Activated T-helper 2 cell treated with anti-CD3 and anti-CD28 coated beads, Interferon-gamma antibody, Interleukin-2, Interleukin-4, amounts not matched to agents 10 μg/mL and 5 μg/mL and 100 μg/mL, durations not matched to agents 14 hours and 24 hours and 36 hours (primary cell): ENCODE results near the gene RAMP1. TPM values are rescaled to one million over a fixed set of nuclear protein-coding genes. Genes with fewer than 3 reads are reported as not detected.
A peak's percentile ranks its signal among the peaks of the same experiment; 100 is the strongest.

ENCODE experiments used
- DNase-seq: peaks from one replicate; pipeline ENCODE4 v3.0.0; 2021; ENCODE audit warnings: low spot score
- H3K27ac Mint-ChIP-seq: one replicate; pipeline ENCODE4 v1.8.0; 2021; ENCODE audit warnings: mixed read lengths
- H3K27me3 Mint-ChIP-seq: one replicate; pipeline ENCODE4 v1.8.0; 2021; ENCODE audit warnings: low read depth, mixed read lengths
- H3K36me3 Mint-ChIP-seq: one replicate; pipeline ENCODE4 v1.8.0; 2021; ENCODE audit warnings: low read depth, mixed read lengths
- H3K4me1 Mint-ChIP-seq: one replicate; pipeline ENCODE4 v1.8.0; 2021; ENCODE audit warnings: low read depth, mixed read lengths
- H3K4me3 Mint-ChIP-seq: one replicate; pipeline ENCODE4 v1.8.0; 2021; ENCODE audit warnings: low read depth, mild to moderate bottlenecking, moderate library complexity, mixed read lengths
- H3K9me3 Mint-ChIP-seq: one replicate; pipeline ENCODE4 v1.8.0; 2021; ENCODE audit warnings: mixed read lengths
- intact Hi-C: fragments of 100-400 bp; cut with micrococcal nuclease; formaldehyde crosslinking; loops from one replicate; pipeline ENCODE4 v1.15.1; 2023
- total RNA-seq: library from RNA; stranded (reverse); gene quantifications from 2 replicates; pipeline ENCODE4 v1.2.3, GENCODE V29; 2022

The RAMP1 gene
- total RNA-seq, 1 donor from 2014 or later: 13.1 TPM

DNA sequence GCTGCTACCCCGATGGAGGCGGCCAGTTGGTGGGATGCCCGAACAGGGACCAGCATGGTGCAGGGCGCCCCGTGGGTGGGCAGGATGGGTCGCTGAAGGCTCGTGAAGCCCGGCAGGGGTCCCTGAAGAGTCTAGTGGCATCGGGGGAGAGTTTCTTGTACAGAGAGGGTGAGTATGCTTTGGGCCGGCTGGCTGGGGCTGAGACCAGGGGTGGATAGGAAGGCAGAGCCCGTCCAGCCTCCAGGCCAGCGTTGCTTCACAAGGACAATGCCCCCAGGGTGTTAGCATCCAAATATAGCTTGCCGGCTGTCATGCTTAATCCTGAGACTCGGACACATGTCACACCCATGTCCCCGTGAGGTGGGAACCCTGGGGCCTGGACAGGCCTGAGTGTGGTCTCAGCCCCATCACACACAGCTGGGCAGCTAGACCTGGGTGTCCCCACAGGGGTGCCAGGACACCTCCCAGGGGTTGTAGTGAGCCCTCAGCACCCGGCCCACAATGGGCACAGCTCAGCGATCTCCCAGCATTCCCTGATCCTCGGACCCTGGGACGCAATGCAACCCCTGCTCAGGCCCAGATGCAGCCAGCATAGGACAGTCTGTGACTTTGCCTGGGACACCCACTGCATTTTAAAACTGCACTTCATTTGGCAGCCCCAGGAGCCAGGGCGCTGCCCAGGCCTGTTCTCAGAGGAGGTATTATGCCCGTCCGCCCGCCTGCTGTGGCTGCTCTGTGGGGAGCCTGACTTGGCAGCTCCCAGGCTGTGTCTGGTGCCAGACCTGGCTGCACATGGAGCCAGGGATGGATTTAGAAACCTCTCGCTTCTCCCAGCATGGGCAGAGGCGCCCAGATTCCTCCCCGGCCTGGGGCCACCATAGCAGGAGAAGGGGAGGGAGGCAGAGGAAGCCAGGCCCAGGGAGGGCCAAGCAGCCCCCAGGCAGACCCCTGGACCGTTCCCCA lies 36.4 kb downstream of the RAMP1 start:
- H3K9me3 Mint-ChIP-seq: no peaks in the 10 kb centered on the region
- DNase-seq: no peak
- intact Hi-C loops: loop anchor here (5.0 kb wide), 1 partner anchor 111 kb away; no protein-coding TSS in a partner anchor
- no peak overlapping the region for H3K27ac Mint-ChIP-seq
- H3K4me1 Mint-ChIP-seq: peaks cover 41% of the 10 kb centered on the region
- H3K36me3 Mint-ChIP-seq: no peaks in the 10 kb centered on the region
- H3K4me3 Mint-ChIP-seq: no peak overlapping the region
- no peaks in the 10 kb centered on the region for H3K27me3 Mint-ChIP-seq

DNA sequence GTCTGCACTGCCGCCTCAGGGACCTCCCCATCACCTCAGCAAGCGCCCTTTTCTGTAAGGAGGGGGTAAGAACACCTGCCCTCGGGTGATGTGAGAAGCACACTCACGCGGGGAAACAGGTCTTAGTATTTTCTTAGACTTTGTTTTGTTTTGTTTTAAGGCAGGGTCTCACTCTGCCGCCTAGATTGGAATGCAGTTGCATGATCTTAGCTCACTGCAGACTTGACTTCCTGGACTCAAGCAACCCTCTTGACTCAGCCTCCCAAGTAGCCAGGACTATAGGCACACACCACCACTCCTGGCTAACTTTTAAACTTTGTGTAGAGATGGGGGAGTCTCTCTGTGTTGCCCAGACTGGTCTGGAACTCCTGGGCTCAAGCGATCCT lies 37.1 kb downstream of the RAMP1 start:
- H3K36me3 Mint-ChIP-seq: peaks cover 3% of the 10 kb centered on the region
- no peaks in the 10 kb centered on the region for H3K9me3 Mint-ChIP-seq
- DNase-seq: no peak
- intact Hi-C loops: loop anchor here (5.0 kb wide), 1 partner anchor 111 kb away; no protein-coding TSS in a partner anchor
- H3K4me3 Mint-ChIP-seq: no peak overlapping the region
- peaks cover 47% of the 10 kb centered on the region for H3K4me1 Mint-ChIP-seq
- H3K27ac Mint-ChIP-seq: no peak overlapping the region
- H3K27me3 Mint-ChIP-seq: no peaks in the 10 kb centered on the region

DNA sequence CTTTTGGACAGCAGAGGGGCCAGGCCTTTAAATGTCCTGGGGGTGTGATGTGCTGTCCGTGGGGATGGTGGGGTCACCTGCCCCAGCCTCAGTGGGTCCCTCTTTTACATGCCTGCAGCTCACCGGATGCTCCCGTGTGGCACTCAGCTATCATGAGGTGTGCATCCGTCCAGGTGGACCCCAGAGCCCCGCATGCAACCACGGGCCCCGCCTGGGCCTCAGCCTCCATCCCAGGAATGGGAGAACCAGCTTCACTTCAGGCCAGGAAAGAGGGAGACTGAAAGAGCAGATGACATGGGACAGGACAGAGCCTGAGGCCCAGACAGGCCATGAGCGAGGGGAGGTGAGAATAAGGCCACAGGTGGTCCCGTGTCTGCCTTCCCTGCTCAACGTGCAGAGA lies 37.5 kb downstream of the RAMP1 start:
- H3K27ac Mint-ChIP-seq: no peak overlapping the region
- H3K9me3 Mint-ChIP-seq: no peaks in the 10 kb centered on the region
- H3K4me3 Mint-ChIP-seq: no peak overlapping the region
- no peak for DNase-seq
- H3K4me1 Mint-ChIP-seq: peaks cover 50% of the 10 kb centered on the region
- no peaks in the 10 kb centered on the region for H3K27me3 Mint-ChIP-seq
- intact Hi-C loops: loop anchor here (5.0 kb wide), 1 partner anchor 110 kb away; no protein-coding TSS in a partner anchor
- H3K36me3 Mint-ChIP-seq: peaks cover 3% of the 10 kb centered on the region

DNA sequence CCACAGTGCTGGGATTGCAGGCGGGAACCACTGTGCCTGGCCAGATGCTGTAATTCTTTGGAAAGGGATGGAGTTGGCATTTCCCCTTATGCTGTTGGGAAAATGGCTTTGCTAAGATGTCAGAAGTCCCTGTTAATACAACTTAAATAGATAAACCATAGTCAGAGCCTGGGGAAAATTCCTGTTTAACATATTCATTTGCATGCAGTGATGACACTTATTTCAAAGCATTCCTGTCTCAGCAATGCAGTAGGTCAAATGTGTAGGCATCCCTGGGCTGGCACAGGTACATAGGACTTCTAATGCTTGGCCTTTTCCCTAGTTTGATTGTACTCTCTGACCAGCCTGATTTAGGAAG lies 38.6 kb downstream of the RAMP1 start:
- Mint-ChIP-seq H3K9me3 (no peaks in the 10 kb centered on the region), H3K27me3 (no peaks in the 10 kb centered on the region), H3K27ac (peak overlapping the region; percentile 92), H3K4me1 (peaks cover 42% of the 10 kb centered on the region), H3K4me3 (no peak overlapping the region), H3K36me3 (peaks cover 3% of the 10 kb centered on the region)
- DNase-seq: no peak
- intact Hi-C loops: loop anchor here (2.0 to 5.0 kb wide), 3 partner anchors 39 to 109 kb away; partner anchors contain the start of genes RAMP1 and UBE2F

DNA sequence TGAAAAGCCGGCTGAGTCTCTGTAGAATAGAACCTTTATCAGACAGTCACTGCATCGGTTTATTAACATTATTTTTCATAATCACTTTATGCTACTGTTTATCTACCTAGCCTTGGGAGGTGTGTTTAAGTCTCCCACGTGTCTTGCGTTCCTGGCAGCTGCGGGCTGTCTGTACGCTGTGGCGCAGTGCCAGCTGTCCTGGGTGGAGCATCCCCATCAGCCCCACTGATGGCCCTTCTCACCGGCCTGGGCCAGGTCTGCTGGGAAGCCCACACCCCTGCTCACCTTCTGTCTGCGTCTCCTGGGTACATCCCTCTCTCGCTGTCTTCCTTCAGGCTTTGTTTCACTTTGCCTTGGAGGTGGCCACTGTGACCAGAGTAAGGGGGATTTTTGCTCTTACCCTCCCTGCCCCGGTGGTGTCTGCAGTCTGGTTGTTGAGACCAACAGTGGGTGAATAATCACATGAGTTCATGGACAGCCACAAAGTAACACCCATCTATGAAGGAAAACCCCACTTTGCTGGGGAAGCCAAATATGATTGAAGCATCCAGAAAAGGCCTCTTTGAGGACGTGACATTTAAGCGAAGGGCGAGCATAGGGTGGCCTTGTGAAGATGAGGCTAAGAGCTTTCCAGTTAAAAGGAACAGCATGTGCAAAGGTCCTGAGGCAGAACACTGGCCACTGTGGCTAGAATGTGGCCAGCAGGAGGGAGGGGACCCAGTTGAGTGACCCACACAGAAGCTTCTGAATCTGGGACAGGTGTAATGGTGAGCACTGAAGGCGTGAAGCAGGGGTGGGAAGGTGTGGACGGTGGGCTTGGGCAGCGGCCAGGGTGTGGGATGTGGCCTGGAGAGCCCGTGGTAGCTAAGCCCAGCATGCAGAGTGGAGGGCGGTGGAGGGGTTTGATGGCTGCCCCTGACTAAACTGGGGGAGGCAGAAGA lies 41.7 kb downstream of the RAMP1 start:
- Mint-ChIP-seq H3K4me1 (peaks cover 48% of the 10 kb centered on the region), H3K36me3 (peaks cover 8% of the 10 kb centered on the region), H3K9me3 (no peaks in the 10 kb centered on the region), H3K4me3 (peak overlapping the region; percentile 24), H3K27ac (peak overlapping the region; percentile 88), H3K27me3 (no peaks in the 10 kb centered on the region)
- no peak for DNase-seq
- intact Hi-C loops: no loop called here

DNA sequence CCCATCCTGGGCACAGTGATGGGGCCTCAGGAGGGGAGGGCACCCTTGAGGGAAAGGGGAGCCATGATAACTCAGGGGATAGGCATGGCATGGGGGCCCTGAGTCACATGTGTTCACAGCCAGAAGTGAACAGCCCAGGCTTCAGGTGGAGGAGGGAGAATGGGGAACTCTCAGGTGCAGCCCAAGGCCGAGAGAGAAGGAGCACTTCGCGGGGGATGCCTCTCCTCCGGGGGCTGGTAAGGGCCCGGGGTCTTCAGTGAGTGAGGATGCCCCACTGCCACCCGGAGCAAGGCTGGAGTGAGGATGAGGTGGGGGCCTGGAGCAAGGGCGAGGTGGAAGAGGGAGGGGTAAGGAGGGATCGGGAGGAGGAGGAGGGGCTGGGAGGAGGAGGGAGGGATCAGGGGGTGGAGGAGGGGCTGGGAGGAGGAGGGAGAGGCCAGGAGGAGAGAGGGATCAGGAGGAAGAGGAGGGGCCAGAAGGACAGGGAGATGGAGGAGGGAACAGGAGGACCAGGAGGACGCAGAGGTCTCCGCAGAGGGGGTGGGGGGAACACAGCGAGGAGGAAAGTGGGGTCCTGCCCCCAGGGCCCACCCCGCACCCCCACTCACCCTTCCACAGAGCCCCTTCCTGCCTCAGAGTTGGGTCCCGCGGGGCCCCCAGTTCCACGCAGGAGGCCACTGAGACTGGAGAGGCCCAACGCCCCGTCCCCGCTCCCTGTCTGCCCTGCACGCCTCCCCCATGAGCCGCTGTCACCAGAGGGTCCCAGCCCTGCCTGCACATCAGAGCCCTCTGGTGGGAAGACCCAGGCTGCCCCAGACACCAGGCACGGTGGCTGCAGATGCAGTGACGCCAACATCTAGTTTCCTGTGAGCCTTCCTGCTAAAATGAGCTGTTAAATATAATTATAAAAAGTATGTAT lies 42.8 kb downstream of the RAMP1 start:
- Mint-ChIP-seq H3K4me1 (peaks cover 51% of the 10 kb centered on the region), H3K9me3 (peaks cover 7% of the 10 kb centered on the region), H3K27me3 (no peaks in the 10 kb centered on the region), H3K36me3 (peaks cover 13% of the 10 kb centered on the region), H3K4me3 (no peak overlapping the region), H3K27ac (peak overlapping the region; percentile 88)
- intact Hi-C loops: no loop called here
- DNase-seq: no peak

DNA sequence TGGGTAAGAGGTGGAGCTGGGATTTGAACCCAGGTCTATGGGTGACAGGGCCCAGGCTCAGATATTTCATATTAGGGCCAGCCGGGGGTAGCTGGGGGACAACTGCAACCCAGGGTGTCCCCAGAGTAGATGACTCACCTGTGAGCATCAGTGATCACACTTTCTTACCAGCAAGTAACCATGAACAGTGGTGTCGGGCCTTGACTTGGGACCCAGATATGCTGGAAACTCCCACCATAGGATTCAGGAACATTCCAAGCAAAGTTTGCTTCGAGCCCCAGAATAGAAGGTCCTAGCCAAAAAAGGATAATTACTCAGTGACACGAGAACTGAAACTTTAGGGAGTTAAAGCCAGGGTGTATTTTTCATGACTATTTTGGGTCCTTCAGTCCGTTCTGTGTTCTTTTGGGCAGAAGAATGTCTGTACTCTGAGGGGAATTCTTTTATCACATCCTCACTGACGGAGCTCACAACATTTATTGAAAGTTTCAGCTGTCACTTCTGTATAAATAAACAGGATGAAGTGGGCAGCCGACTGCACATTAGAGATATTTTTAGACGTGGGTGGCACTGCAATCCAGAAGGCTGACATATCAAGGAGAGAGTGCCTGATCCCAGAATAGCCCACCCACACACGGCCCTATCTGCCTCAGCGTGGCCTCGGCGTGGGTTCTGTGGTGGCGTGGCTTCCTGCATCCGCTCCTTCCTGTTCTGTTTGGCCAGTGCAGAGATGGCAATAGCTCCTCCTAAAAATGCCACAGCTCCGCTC lies 45.6 kb downstream of the RAMP1 start:
- no peak for DNase-seq
- Mint-ChIP-seq H3K27me3 (no peaks in the 10 kb centered on the region), H3K4me1 (peaks cover 31% of the 10 kb centered on the region), H3K36me3 (peaks cover 18% of the 10 kb centered on the region), H3K27ac (peak overlapping the region; percentile 90), H3K9me3 (peaks cover 17% of the 10 kb centered on the region), H3K4me3 (no peak overlapping the region)
- intact Hi-C loops: loop anchor here (2.0 kb wide), 2 partner anchors 28 to 156 kb away; partner anchors contain the start of gene SCLY

DNA sequence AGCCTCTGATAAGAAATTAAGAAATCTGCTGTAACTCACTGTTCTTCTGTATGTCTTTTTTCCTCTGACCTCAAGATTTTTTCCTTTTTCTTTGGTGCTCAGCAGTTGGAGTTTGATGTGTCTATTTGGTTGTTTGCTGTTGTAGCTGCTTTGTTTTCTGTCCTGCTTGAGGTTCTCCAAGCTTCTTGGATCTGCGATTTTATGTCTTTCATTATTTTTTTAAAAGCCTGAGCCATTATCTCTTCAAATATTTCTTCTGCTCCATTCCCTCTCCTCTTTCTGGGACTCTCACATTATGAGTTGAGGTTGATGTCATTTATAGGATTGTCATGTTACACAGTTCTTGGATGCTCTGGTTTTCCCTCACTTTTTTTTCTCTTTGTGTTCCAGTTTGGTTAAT lies 47.7 kb downstream of the RAMP1 start:
- Mint-ChIP-seq H3K9me3 (peaks cover 26% of the 10 kb centered on the region), H3K36me3 (peaks cover 15% of the 10 kb centered on the region), H3K27me3 (no peaks in the 10 kb centered on the region), H3K4me3 (no peak overlapping the region), H3K27ac (peak overlapping the region; percentile 71), H3K4me1 (peaks cover 20% of the 10 kb centered on the region)
- no peak for DNase-seq
- intact Hi-C loops: no loop called here

DNA sequence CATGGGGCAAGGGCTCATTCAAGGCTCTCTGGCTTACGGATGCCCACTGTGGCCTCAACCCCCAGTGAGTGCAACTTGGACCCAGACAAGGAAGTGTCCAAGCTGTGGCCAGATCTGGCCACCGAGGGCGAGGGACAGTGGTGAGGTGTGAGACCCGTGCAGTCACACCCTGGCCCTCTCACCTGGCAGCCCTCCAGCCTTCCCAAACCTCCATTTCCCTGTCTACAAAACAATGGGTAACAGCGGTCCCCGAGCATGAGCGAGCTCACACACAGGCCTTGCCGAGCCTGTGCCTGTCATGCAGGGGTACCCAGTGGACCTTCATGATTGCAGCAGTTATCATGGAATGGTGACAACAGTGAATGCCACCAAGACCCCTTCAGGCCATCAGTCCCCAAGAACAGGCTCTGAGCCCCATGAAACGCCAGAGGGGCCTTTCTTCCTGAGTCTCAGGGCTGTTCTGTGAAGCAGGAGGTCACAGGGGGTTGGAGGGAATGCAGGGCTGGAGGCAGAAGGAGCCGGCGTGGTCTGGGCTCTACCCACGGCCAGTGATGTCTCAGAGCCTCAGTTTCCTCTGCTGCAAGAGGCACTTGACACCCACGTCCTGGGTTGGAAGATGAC lies 49.8 kb downstream of the RAMP1 start:
- Mint-ChIP-seq H3K9me3 (peaks cover 26% of the 10 kb centered on the region), H3K4me3 (no peak overlapping the region), H3K27ac (no peak overlapping the region), H3K27me3 (no peaks in the 10 kb centered on the region), H3K4me1 (peaks cover 16% of the 10 kb centered on the region), H3K36me3 (peaks cover 15% of the 10 kb centered on the region)
- intact Hi-C loops: no loop called here
- no peak for DNase-seq

DNA sequence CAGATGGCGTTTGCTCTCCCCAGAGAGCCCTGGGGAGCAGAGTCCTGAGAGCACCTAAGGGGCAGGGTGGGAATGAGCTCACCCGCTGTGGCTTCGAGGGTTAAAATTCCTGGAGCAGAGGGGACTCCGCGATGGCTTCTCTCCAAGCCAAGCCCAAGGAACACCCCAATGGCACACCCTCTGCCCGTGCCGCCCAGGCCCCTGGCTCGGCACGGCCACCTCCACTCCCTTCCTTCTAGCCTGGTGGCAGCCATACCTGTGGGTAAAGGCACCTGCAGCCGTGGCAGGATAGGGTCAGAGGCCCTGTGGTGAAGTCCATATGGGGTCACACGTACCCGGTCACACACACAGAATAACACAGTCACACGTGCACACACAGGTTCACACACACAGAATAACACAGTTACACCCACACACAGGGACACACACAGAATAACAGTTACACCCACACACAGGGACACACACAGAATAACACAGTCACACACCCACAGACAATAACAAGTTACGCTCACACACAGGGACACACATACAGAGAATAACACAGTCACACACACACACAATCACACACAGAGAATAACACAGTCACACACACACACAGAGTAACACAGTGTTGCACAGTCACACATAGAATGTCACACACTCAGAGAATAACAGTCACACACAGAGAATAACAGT lies 50.5 kb downstream of the RAMP1 start:
- Mint-ChIP-seq H3K4me1 (peaks cover 13% of the 10 kb centered on the region), H3K27ac (no peak overlapping the region), H3K4me3 (no peak overlapping the region), H3K36me3 (peaks cover 15% of the 10 kb centered on the region), H3K27me3 (no peaks in the 10 kb centered on the region), H3K9me3 (peaks cover 26% of the 10 kb centered on the region)
- intact Hi-C loops: no loop called here
- DNase-seq: no peak
